ENCODE data around the gene BRMS1L. TPM values are rescaled to one million over a fixed set of nuclear protein-coding genes. Genes with fewer than 3 reads are reported as not detected.

Gene BRMS1L
- total and polyA plus RNA-seq, 2 donors from 2014 or later: 7.3 to 9.0 TPM

DNA sequence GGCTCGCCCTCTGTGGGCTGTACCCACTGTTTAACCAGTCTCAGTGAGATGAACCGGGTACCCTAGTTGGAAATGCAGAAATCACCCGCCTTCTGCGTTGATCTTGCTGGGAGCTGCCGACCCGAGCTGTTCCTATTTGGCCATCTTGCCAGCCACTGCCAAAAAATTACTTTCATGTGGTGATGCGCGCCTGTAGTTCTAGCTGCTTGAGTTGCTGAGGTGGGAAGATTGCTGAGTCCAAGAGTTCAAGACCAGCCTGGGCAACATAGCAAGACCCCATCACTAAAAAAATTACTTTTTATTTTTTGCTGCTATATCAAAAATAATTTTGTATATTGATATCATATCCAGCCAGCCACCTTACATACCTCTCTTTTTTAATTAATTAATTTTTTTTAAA lies 18.4 kb downstream of the BRMS1L start:
- Histone ChIP-seq H3K27me3 (ENCODE audit: control insufficient read depth, insufficient read depth, low read length) (no peaks in the 10 kb centered on the region), H3K4me1 (ENCODE audit: control insufficient read depth in 2 of 3, insufficient read depth in 2 of 3, low read depth in 1 of 3, low read length in 3 of 3) (no peaks in the 10 kb centered on the region), H3K36me3 (ENCODE audit: control insufficient read depth in 2 of 3, insufficient read depth in 3 of 3, low read length in 3 of 3) (peaks cover 0 to 3% (median 2%) of the 10 kb centered on the region in 3 donors), H3K9me3 (ENCODE audit: control insufficient read depth in 2 of 3, insufficient read depth in 1 of 3, low read length in 3 of 3) (no peaks in the 10 kb centered on the region), H3K4me3 (ENCODE audit: low read length in 3 of 3) (no peak overlapping the region), H3K9ac (ENCODE audit: low read length in 3 of 3) (no peak overlapping the region), H3K27ac (ENCODE audit: low read depth in 2 of 2, low read length in 2 of 2) (no peak overlapping the region)
- no peak for TF ChIP-seq CTCF (IDR thresholded peaks at IDR 0.05; ENCODE audit: borderline replicate concordance, extremely low read depth, insufficient read depth)
- no peak for FAIRE-seq
- intact Hi-C loops (cut with DNase I): no loop called here
- no peak for DNase-seq

- no peak for DNase-seq
- no peak for FAIRE-seq
Measured at GRCh38 chr14:35847636-35848035, 21.5 kb downstream of the BRMS1L start.

DNA sequence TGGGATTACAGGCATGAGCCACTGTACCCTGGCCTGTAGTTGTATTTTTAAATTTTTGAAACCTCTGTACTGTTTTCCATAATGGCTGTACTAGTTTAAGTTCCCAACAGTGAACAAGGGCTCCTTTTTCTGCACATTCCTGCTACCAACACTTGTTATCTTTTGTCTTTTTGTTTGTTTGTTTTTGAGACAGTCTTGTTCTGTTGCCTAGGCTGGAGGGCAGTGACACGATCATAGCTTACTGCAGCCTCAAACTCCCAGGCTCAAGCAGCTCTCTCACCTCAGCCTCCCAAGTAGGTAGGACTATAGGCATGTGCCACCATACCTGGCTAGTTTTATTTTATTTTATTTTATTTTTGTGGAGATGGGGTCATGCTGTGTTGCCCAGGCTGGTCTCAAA lies 23.0 kb downstream of the BRMS1L start:
- Histone ChIP-seq H3K9me3 (ENCODE audit: control insufficient read depth in 2 of 3, insufficient read depth in 1 of 3, low read length in 3 of 3) (peaks cover 0 to 3% (median 0%) of the 10 kb centered on the region in 3 donors), H3K4me3 (ENCODE audit: low read length in 3 of 3) (no peak overlapping the region), H3K9ac (ENCODE audit: low read length in 3 of 3) (no peak overlapping the region), H3K36me3 (ENCODE audit: control insufficient read depth in 2 of 3, insufficient read depth in 3 of 3, low read length in 3 of 3) (peaks cover 0 to 3% (median 0%) of the 10 kb centered on the region in 3 donors), H3K27ac (ENCODE audit: low read depth in 2 of 2, low read length in 2 of 2) (no peak overlapping the region), H3K27me3 (ENCODE audit: control insufficient read depth, insufficient read depth, low read length) (no peaks in the 10 kb centered on the region), H3K4me1 (ENCODE audit: control insufficient read depth in 2 of 3, insufficient read depth in 2 of 3, low read depth in 1 of 3, low read length in 3 of 3) (no peaks in the 10 kb centered on the region)
- DNase-seq (no peak), FAIRE-seq (no peak)
- intact Hi-C loops (cut with DNase I): no loop called here
- TF ChIP-seq CTCF (IDR thresholded peaks at IDR 0.05; ENCODE audit: borderline replicate concordance, extremely low read depth, insufficient read depth): no peak

More at GRCh38 chr14:35847636-35848035, 21.5 kb downstream of the BRMS1L start:
- intact Hi-C loops (cut with DNase I): no loop called here
- Histone ChIP-seq H3K4me1 (ENCODE audit: control insufficient read depth in 2 of 3, insufficient read depth in 2 of 3, low read depth in 1 of 3, low read length in 3 of 3) (no peaks in the 10 kb centered on the region), H3K9ac (ENCODE audit: low read length in 3 of 3) (no peak overlapping the region), H3K4me3 (ENCODE audit: low read length in 3 of 3) (no peak overlapping the region), H3K9me3 (ENCODE audit: control insufficient read depth in 2 of 3, insufficient read depth in 1 of 3, low read length in 3 of 3) (peaks cover 0 to 3% (median 0%) of the 10 kb centered on the region in 3 donors), H3K27ac (ENCODE audit: low read depth in 2 of 2, low read length in 2 of 2) (no peak overlapping the region), H3K36me3 (ENCODE audit: control insufficient read depth in 2 of 3, insufficient read depth in 3 of 3, low read length in 3 of 3) (peaks cover 0 to 3% (median 2%) of the 10 kb centered on the region in 3 donors), H3K27me3 (ENCODE audit: control insufficient read depth, insufficient read depth, low read length) (no peaks in the 10 kb centered on the region)
- no peak for TF ChIP-seq CTCF (IDR thresholded peaks at IDR 0.05; ENCODE audit: borderline replicate concordance, extremely low read depth, insufficient read depth)

GRCh38 chr14:35851823-35852222 lies 25.7 kb downstream of the BRMS1L start:
- TF ChIP-seq CTCF (IDR thresholded peaks at IDR 0.05; ENCODE audit: borderline replicate concordance, extremely low read depth, insufficient read depth): no peak
- no peak overlapping the region for H3K27ac ChIP-seq (ENCODE audit: low read depth in 2 of 2, low read length in 2 of 2)
- FAIRE-seq: no peak

More at GRCh38 chr14:35851823-35852222, 25.7 kb downstream of the BRMS1L start:
- Histone ChIP-seq H3K9ac (ENCODE audit: low read length in 3 of 3) (no peak overlapping the region), H3K9me3 (ENCODE audit: control insufficient read depth in 2 of 3, insufficient read depth in 1 of 3, low read length in 3 of 3) (peaks cover 0 to 3% (median 0%) of the 10 kb centered on the region in 3 donors), H3K36me3 (ENCODE audit: control insufficient read depth in 2 of 3, insufficient read depth in 3 of 3, low read length in 3 of 3) (peaks cover 0 to 3% (median 0%) of the 10 kb centered on the region in 3 donors), H3K4me3 (ENCODE audit: low read length in 3 of 3) (no peak overlapping the region), H3K4me1 (ENCODE audit: control insufficient read depth in 2 of 3, insufficient read depth in 2 of 3, low read depth in 1 of 3, low read length in 3 of 3) (no peaks in the 10 kb centered on the region), H3K27me3 (ENCODE audit: control insufficient read depth, insufficient read depth, low read length) (no peaks in the 10 kb centered on the region)
- DNase-seq: no peak
- intact Hi-C loops (cut with DNase I): no loop called here

Measured in kidney (tissue), 14 donors.